Naive thymus-derived CD8-positive, alpha-beta T cell (primary cell): Measurements from ENCODE around the gene CCDC85C. TPM values are rescaled to one million over a fixed set of nuclear protein-coding genes. Genes with fewer than 3 reads are reported as not detected.

Source experiments
- ATAC-seq, 2 donors: fragments of 150-1000 bp; cut with Tn5 transposase in 1 of 2; sonication (Bioruptor Pico), chemical (Tn5 transposase) in 1 of 2; 1 replicate in 1 of 2; 2 replicates in 1 of 2; pipeline ENCODE4 v1.10.0; 2021; ENCODE audit warnings: mild to moderate bottlenecking in 2 of 2, moderate library complexity in 2 of 2
- POLR2A ChIA-PET: fragments of 350-600 bp; sonication (Branson Sonifier 250); formaldehyde crosslinking; loops from one replicate; lab custom pipeline; 2021; ENCODE audit warnings: antibody characterized with exemption; lab: Charles Lee
- DNase-seq, 10 donors: peaks; one replicate each; pipeline versions ENCODE4 v3.0.0 to v3.0.0-alpha.2; 2020 to 2022
- H3K27ac Mint-ChIP-seq, 10 donors: one replicate each; pipeline ENCODE4 v1.8.0; 2020 to 2022; ENCODE audit warnings: mild to moderate bottlenecking in 10 of 10, mixed read lengths in 10 of 10, moderate library complexity in 4 of 10, inconsistent platforms in 1 of 10
- H3K27me3 Mint-ChIP-seq, 5 donors: one replicate each; pipeline ENCODE4 v1.8.0; 2021 to 2022; ENCODE audit warnings: mixed read lengths in 5 of 5
- H3K36me3 Mint-ChIP-seq, 3 donors: one replicate each; pipeline ENCODE4 v1.8.0; 2020 to 2022; ENCODE audit warnings: mixed read lengths in 3 of 3, mild to moderate bottlenecking in 2 of 3, inconsistent platforms in 1 of 3
- H3K4me1 Mint-ChIP-seq, 4 donors: one replicate each; pipeline ENCODE4 v1.8.0; 2021 to 2022; ENCODE audit warnings: mixed read lengths in 4 of 4
- H3K4me3 Mint-ChIP-seq, 10 donors: one replicate each; pipeline ENCODE4 v1.8.0; 2020 to 2022; ENCODE audit warnings: mild to moderate bottlenecking in 10 of 10, mixed read lengths in 10 of 10, moderate library complexity in 6 of 10, inconsistent platforms in 1 of 10
- H3K9me3 Mint-ChIP-seq, 9 donors: one replicate each; pipeline ENCODE4 v1.8.0; 2020 to 2022; ENCODE audit warnings: mixed read lengths in 9 of 9, mild to moderate bottlenecking in 3 of 9, inconsistent platforms in 1 of 9, moderate library complexity in 1 of 9
- polyA plus RNA-seq, 3 donors: library from polyadenylated mRNA; unstranded; fragments of 300-500 nt; fragmentation: Illumina TruSeq; gene quantifications; one replicate each; pipeline ENCODE4 v1.2.3, GENCODE V29; 2021
- total RNA-seq, 8 experiments: library from RNA in 2 of 8; stranded (reverse) in 2 of 8; gene quantifications; one replicate each; pipeline ENCODE4 v1.2.3 and lab custom pipeline; 2021 to 2026

The CCDC85C gene
- total and polyA plus RNA-seq, 5 experiments from 2014 or later: 0.67 to 10.1 (median 1.4) TPM

- Mint-ChIP-seq H3K27me3 (no peaks in the 10 kb centered on the region), H3K9me3 (no peaks in the 10 kb centered on the region), H3K4me3 (no peak overlapping the region), H3K27ac (no peak overlapping the region), H3K4me1 (peaks cover 0 to 16% (median 10%) of the 10 kb centered on the region in 4 donors), H3K36me3 (no peaks in the 10 kb centered on the region)
- ATAC-seq (no peak), DNase-seq (no peak)
- POLR2A ChIA-PET: no interaction called here
Observed at GRCh38 chr14:99540196-99541032, 63.6 kb downstream of the CCDC85C start.

GRCh38 chr14:99539491-99539890 lies 64.5 kb downstream of the CCDC85C start:
- H3K36me3 Mint-ChIP-seq: no peaks in the 10 kb centered on the region
- H3K27ac Mint-ChIP-seq: no peak overlapping the region
- H3K4me3 Mint-ChIP-seq: no peak overlapping the region
- peaks cover 0 to 13% (median 10%) of the 10 kb centered on the region in 4 donors for H3K4me1 Mint-ChIP-seq
- H3K27me3 Mint-ChIP-seq: no peaks in the 10 kb centered on the region
- DNase-seq: no peak
- POLR2A ChIA-PET: no interaction called here
- no peaks in the 10 kb centered on the region for H3K9me3 Mint-ChIP-seq
- ATAC-seq: no peak

- Mint-ChIP-seq H3K27ac (peak overlapping the region in 1 of 10 donors; percentile 28), H3K4me3 (no peak overlapping the region), H3K9me3 (no peaks in the 10 kb centered on the region), H3K27me3 (no peaks in the 10 kb centered on the region), H3K36me3 (no peaks in the 10 kb centered on the region), H3K4me1 (peaks cover 0 to 13% (median 10%) of the 10 kb centered on the region in 4 donors)
- ATAC-seq (no peak), DNase-seq (no peak)
- POLR2A ChIA-PET: no interaction called here
Observed at GRCh38 chr14:99538733-99539132, 65.3 kb downstream of the CCDC85C start.

GRCh38 chr14:99538275-99538674 lies 65.7 kb downstream of the CCDC85C start:
- no peaks in the 10 kb centered on the region for H3K9me3 Mint-ChIP-seq
- H3K27ac Mint-ChIP-seq: peak overlapping the region in 1 of 10 donors; percentile 28
- POLR2A ChIA-PET: no interaction called here
- H3K27me3 Mint-ChIP-seq: no peaks in the 10 kb centered on the region
- DNase-seq: no peak
- no peak overlapping the region for H3K4me3 Mint-ChIP-seq
- ATAC-seq: no peak
- H3K4me1 Mint-ChIP-seq: peaks cover 0 to 13% (median 8%) of the 10 kb centered on the region in 4 donors
- no peaks in the 10 kb centered on the region for H3K36me3 Mint-ChIP-seq

GRCh38 chr14:99537399-99537798 lies 66.6 kb downstream of the CCDC85C start:
- POLR2A ChIA-PET: no interaction called here
- no peaks in the 10 kb centered on the region for H3K9me3 Mint-ChIP-seq
- no peak for DNase-seq
- no peak overlapping the region for H3K4me3 Mint-ChIP-seq
- no peaks in the 10 kb centered on the region for H3K27me3 Mint-ChIP-seq
- H3K27ac Mint-ChIP-seq: no peak overlapping the region
- no peaks in the 10 kb centered on the region for H3K36me3 Mint-ChIP-seq
- no peak for ATAC-seq
- H3K4me1 Mint-ChIP-seq: peaks cover 0 to 13% (median 6%) of the 10 kb centered on the region in 4 donors

- POLR2A ChIA-PET: no interaction called here
- Mint-ChIP-seq H3K4me1 (peaks cover 0 to 3% (median under 1%) of the 10 kb centered on the region in 4 donors), H3K27ac (no peak overlapping the region), H3K9me3 (no peaks in the 10 kb centered on the region), H3K4me3 (no peak overlapping the region), H3K36me3 (no peaks in the 10 kb centered on the region), H3K27me3 (no peaks in the 10 kb centered on the region)
- DNase-seq: no peak
- ATAC-seq: no peak
Observed at GRCh38 chr14:99535908-99536778, 67.9 kb downstream of the CCDC85C start.

- DNase-seq (no peak), ATAC-seq (no peak)
- Mint-ChIP-seq H3K9me3 (no peaks in the 10 kb centered on the region), H3K27ac (no peak overlapping the region), H3K27me3 (no peaks in the 10 kb centered on the region), H3K4me3 (no peak overlapping the region), H3K36me3 (no peaks in the 10 kb centered on the region), H3K4me1 (no peaks in the 10 kb centered on the region)
- POLR2A ChIA-PET: no interaction called here
Observed at GRCh38 chr14:99535448-99535847, 68.6 kb downstream of the CCDC85C start.

- Mint-ChIP-seq H3K27me3 (no peaks in the 10 kb centered on the region), H3K4me1 (no peaks in the 10 kb centered on the region), H3K4me3 (no peak overlapping the region), H3K27ac (no peak overlapping the region), H3K36me3 (no peaks in the 10 kb centered on the region), H3K9me3 (no peaks in the 10 kb centered on the region)
- DNase-seq (no peak), ATAC-seq (no peak)
- POLR2A ChIA-PET: no interaction called here
Observed at GRCh38 chr14:99534863-99535262, 69.1 kb downstream of the CCDC85C start.

- H3K36me3 Mint-ChIP-seq: no peaks in the 10 kb centered on the region
- no peak overlapping the region for H3K4me3 Mint-ChIP-seq
- H3K27me3 Mint-ChIP-seq: no peaks in the 10 kb centered on the region
- ATAC-seq (no peak), DNase-seq (no peak)
- POLR2A ChIA-PET: no interaction called here
- peak overlapping the region in 1 of 10 donors; percentile 15 for H3K27ac Mint-ChIP-seq
- H3K9me3 Mint-ChIP-seq: no peaks in the 10 kb centered on the region
- no peaks in the 10 kb centered on the region for H3K4me1 Mint-ChIP-seq
Observed at GRCh38 chr14:99534333-99534732, 69.7 kb downstream of the CCDC85C start.

- Mint-ChIP-seq H3K27ac (peak overlapping the region in 1 of 10 donors; percentile 49), H3K4me1 (no peaks in the 10 kb centered on the region), H3K27me3 (no peaks in the 10 kb centered on the region), H3K9me3 (no peaks in the 10 kb centered on the region), H3K36me3 (no peaks in the 10 kb centered on the region), H3K4me3 (no peak overlapping the region)
- ATAC-seq: no peak
- DNase-seq: no peak
- POLR2A ChIA-PET: no interaction called here
Observed at GRCh38 chr14:99532310-99532709, 71.7 kb downstream of the CCDC85C start.

GRCh38 chr14:99531251-99532096 lies 72.5 kb downstream of the CCDC85C start:
- POLR2A ChIA-PET: no interaction called here
- Mint-ChIP-seq H3K4me3 (no peak overlapping the region), H3K4me1 (peaks cover 0 to 3% (median under 1%) of the 10 kb centered on the region in 4 donors), H3K9me3 (no peaks in the 10 kb centered on the region), H3K27me3 (no peaks in the 10 kb centered on the region), H3K36me3 (no peaks in the 10 kb centered on the region), H3K27ac (peak overlapping the region in 3 of 10 donors; percentile 43 to 69 (median 48))
- DNase-seq: no peak
- ATAC-seq: no peak

GRCh38 chr14:99530407-99531155 lies 73.4 kb downstream of the CCDC85C start:
- ATAC-seq: no peak
- POLR2A ChIA-PET: no interaction called here
- Mint-ChIP-seq H3K27me3 (no peaks in the 10 kb centered on the region), H3K27ac (peak overlapping the region in 1 of 10 donors; percentile 47), H3K36me3 (no peaks in the 10 kb centered on the region), H3K4me3 (no peak overlapping the region), H3K9me3 (no peaks in the 10 kb centered on the region), H3K4me1 (peaks cover 0 to 8% (median 2%) of the 10 kb centered on the region in 4 donors)
- DNase-seq: no peak
